ENCODE measurements around the gene NUBPL.
"Not testable (repeated sequence)": the region's sequence is repeated elsewhere in the genome, so short reads cannot be mapped to it uniquely, and the experiment has no call there.

DNA sequence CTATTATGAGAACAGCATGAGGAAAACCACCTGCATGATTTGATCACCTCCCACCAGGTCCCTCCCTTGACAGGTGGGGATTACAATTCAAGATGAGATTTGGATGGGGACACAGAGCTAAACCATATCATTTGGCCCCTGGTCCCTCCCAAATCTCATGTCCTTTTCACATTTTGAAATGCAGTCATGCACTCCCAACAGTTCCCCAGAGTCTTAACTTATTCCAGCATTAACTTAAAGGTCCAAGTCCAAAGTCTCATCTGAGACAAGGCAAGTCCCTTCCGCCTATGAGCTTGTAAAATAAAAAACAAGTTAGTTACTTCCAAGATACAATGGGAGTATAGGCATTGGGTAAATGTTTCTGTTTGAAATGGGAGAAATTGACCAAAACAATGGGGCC is 189.8 kb downstream of the NUBPL start:
- TF ChIP-seq, protein P1, sequence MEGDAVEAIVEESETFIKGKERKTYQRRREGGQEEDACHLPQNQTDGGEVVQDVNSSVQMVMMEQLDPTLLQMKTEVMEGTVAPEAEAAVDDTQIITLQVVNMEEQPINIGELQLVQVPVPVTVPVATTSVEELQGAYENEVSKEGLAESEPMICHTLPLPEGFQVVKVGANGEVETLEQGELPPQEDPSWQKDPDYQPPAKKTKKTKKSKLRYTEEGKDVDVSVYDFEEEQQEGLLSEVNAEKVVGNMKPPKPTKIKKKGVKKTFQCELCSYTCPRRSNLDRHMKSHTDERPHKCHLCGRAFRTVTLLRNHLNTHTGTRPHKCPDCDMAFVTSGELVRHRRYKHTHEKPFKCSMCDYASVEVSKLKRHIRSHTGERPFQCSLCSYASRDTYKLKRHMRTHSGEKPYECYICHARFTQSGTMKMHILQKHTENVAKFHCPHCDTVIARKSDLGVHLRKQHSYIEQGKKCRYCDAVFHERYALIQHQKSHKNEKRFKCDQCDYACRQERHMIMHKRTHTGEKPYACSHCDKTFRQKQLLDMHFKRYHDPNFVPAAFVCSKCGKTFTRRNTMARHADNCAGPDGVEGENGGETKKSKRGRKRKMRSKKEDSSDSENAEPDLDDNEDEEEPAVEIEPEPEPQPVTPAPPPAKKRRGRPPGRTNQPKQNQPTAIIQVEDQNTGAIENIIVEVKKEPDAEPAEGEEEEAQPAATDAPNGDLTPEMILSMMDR (IDR thresholded peaks at IDR 0.05) = not testable (repeated sequence)
- TF ChIP-seq, protein P2, sequence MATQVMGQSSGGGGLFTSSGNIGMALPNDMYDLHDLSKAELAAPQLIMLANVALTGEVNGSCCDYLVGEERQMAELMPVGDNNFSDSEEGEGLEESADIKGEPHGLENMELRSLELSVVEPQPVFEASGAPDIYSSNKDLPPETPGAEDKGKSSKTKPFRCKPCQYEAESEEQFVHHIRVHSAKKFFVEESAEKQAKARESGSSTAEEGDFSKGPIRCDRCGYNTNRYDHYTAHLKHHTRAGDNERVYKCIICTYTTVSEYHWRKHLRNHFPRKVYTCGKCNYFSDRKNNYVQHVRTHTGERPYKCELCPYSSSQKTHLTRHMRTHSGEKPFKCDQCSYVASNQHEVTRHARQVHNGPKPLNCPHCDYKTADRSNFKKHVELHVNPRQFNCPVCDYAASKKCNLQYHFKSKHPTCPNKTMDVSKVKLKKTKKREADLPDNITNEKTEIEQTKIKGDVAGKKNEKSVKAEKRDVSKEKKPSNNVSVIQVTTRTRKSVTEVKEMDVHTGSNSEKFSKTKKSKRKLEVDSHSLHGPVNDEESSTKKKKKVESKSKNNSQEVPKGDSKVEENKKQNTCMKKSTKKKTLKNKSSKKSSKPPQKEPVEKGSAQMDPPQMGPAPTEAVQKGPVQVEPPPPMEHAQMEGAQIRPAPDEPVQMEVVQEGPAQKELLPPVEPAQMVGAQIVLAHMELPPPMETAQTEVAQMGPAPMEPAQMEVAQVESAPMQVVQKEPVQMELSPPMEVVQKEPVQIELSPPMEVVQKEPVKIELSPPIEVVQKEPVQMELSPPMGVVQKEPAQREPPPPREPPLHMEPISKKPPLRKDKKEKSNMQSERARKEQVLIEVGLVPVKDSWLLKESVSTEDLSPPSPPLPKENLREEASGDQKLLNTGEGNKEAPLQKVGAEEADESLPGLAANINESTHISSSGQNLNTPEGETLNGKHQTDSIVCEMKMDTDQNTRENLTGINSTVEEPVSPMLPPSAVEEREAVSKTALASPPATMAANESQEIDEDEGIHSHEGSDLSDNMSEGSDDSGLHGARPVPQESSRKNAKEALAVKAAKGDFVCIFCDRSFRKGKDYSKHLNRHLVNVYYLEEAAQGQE (IDR thresholded peaks at IDR 0.05; ENCODE audit: insufficient read depth in 1 of 2, low read depth in 2 of 2, low read length in 1 of 2) = not testable (repeated sequence)
- not testable (repeated sequence) for TF ChIP-seq SIN3A (IDR thresholded peaks at IDR 0.05; ENCODE audit: borderline replicate concordance, insufficient read depth, low read depth, low read length)
